Kidney capillary endothelial cell (primary cell): ENCODE measurements around the gene ADD2.
"Not testable (repeated sequence)": the region's sequence is repeated elsewhere in the genome, so short reads cannot be mapped to it uniquely, and the experiment has no call there.

Experiments
- DNase-seq: peaks from one replicate; pipeline ENCODE4 v3.0.0-alpha.2; 2018; ENCODE audit warnings: low spot score

ADD2 gene

GRCh38 chr2:70674636-70675430 is 93.2 kb downstream of the ADD2 start:
- DNase-seq = no peak

DNA sequence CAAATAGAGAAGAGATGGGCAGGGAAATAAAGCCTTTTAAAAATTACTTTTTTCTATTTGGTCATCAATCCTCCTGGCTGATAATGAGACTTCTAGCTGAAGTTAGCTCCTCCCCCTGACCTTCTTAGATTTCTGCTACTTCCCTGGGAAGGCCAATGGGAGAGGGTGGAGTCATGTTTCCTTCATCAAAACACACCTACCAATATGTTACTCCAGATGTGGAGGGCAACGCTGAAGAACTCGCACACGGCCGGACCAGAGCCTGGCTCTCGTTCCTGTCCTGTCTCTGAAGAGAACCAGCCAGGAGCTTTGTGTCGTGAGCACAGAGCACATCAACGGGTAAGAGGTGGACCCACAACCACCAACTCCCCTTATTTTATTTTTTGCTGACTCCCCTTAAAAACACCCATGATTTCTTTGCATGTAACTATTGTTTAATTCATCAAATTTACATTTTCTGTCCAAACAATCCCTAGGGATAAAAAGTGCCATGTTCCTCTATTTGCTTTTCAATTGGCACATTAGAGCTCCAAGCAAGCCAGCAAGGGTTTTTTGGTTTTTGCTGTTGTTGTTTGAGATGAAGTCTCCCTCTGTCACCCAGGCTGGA is 94.9 kb downstream of the ADD2 start:
- no peak for DNase-seq

- peak; percentile 20 for DNase-seq
Measured at GRCh38 chr2:70671092-70671675, 96.8 kb downstream of the ADD2 start.

DNA sequence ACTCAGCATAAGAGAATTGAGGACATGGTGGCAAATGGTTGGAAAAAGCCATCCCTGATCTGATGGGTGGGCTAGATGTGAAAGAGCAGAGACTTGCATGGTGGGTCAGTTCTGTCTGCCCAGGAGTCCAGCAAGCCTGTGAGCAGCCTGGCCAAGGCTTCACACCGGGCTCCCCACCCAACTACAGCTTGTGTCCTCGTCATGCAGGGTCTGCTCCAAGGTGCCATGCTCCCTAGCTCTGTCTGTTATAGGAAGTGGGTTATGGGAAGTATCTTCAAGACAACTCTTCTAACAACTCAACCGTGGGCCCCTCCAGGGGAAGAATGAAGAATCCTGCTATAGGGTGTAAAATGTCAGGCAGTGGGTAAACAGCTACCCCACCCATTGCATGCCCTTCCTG is 97.4 kb downstream of the ADD2 start:
- DNase-seq = no peak

GRCh38 chr2:70670202-70670601 is 97.8 kb downstream of the ADD2 start:
- no peak for DNase-seq

GRCh38 chr2:70668911-70669310 is 99.1 kb downstream of the ADD2 start:
- DNase-seq = no peak

- no peak for DNase-seq
Measured at GRCh38 chr2:70668432-70668831, 99.6 kb downstream of the ADD2 start.

DNA sequence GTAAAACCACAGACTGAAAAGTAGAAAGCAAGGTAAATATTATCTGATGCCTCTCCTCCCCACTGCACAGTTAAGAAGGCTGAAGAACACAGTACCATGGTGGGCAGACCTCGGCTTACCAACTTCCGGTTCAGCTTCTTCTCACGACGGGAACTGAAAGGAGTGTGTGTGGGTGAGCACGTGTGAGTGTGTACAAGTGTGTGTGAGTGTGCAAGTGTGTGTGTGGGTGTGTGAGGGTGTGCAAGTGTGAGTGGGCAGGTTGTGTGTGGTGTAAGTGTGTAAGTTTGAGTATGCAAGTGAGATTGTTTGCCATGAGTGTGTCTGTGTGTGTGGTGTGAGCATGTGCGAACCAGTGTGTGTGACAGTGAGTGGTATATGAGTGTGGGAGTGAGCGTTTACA is 103.5 kb downstream of the ADD2 start:
- DNase-seq = no peak

DNA sequence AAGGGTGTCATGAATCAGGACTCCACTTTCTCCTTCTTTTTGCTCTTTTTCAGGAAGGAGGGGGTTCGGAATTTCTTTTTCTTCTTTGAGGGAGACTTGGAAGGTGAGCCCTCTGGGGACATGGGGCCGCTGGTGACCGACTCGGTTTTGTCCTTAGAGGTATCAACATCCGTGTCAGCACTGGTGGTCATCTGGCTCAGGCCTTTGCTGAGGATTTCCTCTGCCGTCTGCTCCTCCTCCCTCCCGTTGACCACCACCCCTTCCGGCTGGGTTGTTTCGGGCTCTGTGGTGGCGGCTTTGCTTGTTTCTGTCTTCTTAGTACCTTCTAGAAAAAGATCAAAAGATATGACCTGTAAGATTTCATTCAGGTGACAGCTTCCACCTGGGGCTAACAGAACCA is 104.6 kb downstream of the ADD2 start:
- no peak for DNase-seq

- DNase-seq = no peak
Measured at GRCh38 chr2:70659551-70659950, 108.4 kb downstream of the ADD2 start.

DNA sequence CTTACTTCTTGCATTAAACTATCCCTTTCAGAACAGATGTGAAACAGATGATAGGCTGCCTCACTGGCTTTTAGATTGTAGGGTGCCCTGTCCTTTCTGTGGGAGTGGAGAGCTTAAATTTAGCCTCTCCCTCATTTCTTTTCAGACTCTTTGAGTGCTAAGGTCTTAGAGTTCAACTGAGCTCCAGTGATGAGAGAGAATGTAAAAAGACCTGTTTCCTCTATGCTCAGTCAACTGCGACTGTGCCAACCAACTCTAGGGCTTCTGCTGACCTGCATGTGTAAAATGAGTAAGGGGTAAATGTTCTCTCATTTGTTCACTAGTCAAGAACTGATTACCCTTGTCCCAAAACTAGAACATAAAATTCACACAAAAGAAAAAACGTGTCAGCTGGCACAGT is 109.5 kb downstream of the ADD2 start:
- no peak for DNase-seq

GRCh38 chr2:70657246-70657645 is 110.8 kb downstream of the ADD2 start:
- DNase-seq = no peak

GRCh38 chr2:70656421-70657010 is 111.5 kb downstream of the ADD2 start:
- no peak for DNase-seq

DNA sequence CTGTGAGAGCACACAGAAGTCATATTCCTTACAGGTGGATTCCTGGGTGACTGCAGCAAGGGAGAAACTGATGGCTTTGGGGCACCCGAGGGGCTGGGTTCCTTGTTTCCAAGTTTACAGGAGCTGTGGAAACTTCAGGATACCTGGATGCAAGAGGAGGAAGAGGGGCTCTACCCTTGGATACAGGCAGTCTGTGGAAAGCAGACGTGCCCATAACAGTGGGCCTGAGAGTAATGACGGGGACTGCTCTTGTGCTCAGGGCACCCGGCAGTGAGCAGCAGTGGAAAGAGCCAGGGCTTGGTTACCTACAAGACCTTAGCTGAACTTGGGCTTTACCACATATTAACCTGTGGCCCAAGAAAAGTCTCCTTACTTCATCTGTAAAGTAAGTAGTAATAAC is 112.2 kb downstream of the ADD2 start:
- DNase-seq = no peak

GRCh38 chr2:70655211-70655610 is 112.8 kb downstream of the ADD2 start:
- DNase-seq = not testable (repeated sequence)

DNA sequence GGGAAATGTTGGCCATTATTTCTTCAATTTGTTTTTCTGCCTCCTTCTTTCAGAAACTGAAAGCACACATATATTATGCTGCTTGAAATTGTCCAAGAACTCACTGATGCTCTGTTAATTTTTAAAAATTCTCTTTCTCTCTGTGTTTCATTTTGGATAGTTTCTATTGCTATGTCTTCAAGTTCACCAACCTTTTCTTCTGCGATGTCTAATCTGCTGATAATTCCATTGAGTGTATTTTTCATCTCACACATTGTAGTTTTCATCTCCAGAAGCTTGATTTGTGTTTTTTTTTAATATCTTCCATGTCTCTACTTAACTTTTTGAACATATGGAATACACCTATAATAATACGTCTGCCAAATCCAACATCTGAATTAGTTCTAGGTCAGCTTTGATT is 116.3 kb downstream of the ADD2 start:
- DNase-seq = no peak

- no peak for DNase-seq
Measured at GRCh38 chr2:70651014-70651413, 117.0 kb downstream of the ADD2 start.

DNA sequence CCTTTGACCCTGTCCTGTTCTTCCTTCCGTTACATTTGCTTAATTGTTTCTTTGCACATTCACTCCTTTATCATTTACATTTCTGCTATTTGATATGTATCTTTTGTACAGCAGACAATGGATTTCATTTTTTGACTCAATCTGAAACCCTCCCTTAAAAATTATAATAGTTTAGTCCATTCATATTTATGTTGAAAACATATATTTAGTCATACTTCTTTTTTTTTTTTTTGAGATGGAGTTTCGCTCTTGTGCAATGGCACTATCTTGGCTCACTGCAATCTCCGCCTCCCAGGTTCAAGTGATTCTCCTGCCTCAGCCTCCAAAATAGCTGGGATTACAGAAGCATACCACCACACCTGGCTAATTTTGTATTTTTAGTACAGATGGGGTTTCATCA is 119.0 kb downstream of the ADD2 start:
- no peak for DNase-seq

DNA sequence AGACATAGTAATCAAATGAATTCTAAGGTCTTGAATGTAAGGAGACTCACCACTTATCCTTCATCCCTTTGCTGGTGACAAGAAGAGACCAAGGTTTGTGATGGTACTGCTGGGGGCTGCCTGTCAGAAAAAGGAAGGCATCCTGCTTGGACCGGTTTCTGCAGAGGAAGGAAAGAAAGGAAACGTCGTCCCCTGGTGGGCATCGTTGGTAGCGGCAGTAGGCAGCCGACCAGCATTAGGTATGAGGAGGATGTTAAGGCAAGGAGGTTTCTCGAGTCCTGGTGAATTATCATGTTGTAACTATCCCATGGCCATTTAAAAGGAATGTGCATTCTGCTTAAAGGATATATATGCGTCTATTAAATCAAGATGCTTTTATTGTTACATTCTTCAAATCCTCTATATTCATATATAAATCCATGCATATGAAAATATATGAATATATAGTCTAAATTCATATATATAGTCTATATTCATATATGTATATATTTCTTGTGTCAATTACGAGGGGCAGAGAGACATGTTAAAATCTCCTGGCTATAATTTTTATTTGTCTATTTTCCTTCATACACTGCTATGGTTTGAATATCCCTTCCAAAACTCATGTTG is 120.0 kb downstream of the ADD2 start:
- peak; percentile 42 for DNase-seq

DNA sequence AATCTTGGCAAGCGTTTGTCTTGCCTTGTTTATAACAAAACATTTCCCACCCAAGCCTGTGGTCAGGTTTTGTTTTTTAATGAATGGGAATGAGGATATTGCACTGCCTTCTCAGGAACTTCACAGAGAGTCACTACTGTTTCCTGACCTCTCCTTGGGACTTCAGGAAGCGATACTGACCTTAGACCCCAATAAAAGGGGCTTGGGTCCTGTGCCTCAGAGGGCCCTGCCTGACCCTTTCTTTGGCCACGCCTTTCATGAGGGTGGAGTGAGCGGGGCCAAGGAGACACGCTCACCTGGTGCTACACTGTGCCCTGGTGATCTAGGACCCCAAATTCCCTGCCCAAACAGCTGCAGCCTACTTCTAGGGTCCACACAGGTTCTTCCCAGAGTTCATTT is 121.6 kb downstream of the ADD2 start:
- no peak for DNase-seq

DNA sequence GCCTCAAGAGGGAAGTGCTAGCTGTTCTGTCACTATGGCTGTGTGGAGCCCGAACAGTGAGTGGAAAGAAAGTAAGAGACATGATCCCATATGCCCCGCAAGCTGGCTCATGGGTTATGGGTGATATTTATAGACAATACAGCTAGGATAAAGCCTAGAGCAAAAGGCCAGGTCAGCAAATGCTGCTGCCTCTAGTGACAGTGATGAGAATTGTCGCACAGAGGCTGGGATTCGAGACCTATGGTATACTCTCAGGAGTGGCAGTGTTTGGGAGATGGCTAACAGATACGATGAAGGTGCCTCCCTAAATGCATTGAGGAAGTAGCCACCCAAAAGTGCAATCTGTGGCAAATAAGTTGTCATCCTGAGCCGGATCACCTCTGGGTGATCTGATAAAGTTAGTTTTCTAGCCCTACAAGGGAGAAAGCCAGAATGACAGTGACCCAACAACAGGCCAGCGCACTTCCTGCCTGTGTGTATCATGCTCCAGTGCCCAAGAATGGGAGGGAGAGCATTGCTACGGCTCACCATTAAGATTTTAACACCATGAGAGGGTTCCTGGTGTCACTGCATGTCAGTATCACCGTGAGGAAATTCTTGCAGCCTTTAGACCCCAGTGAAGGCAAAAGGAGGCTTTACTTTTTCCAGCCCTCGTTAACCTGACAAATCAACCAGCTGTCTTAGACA is 122.1 kb downstream of the ADD2 start:
- DNase-seq = no peak

GRCh38 chr2:70643715-70644114 is 124.3 kb downstream of the ADD2 start:
- no peak for DNase-seq
